Smooth muscle cell (in vitro differentiated cells): Measurements from ENCODE around the gene MAD1L1. TPM values are rescaled to one million over a fixed set of nuclear protein-coding genes. Genes with fewer than 3 reads are reported as not detected.

Experiments
- DNase-seq: peaks from one replicate; lab custom pipeline; 2025; ENCODE audit not compliant: unreplicated experiment; lab: John Stamatoyannopoulos, UW
- H2AFZ ChIP-seq: fragments of 200-600 bp; sonication (generic); 2 replicates; pipeline ENCODE4 v1.6.0; 2016; ENCODE audit warnings: antibody characterized with exemption, low read depth, mild to moderate bottlenecking
- H3F3A ChIP-seq: fragments of 200-600 bp; sonication (generic); 2 replicates; pipeline ENCODE4 v1.6.0; 2017; ENCODE audit warnings: antibody characterized with exemption, low read depth
- H3K27ac ChIP-seq: fragments of 200-600 bp; sonication (generic); 2 replicates; pipeline ENCODE4 v1.5.1; 2016; ENCODE audit warnings: low read depth, mild to moderate bottlenecking
- H3K27me3 ChIP-seq: fragments of 200-600 bp; sonication (generic); 2 replicates; pipeline ENCODE4 v1.6.1; 2016; ENCODE audit warnings: low read depth, mild to moderate bottlenecking
- H3K36me3 ChIP-seq: fragments of 200-600 bp; sonication (generic); 2 replicates; pipeline ENCODE4 v1.5.1; 2016; ENCODE audit warnings: low read depth
- H3K4me1 ChIP-seq: fragments of 200-600 bp; sonication (generic); 2 replicates; pipeline ENCODE4 v1.5.1; 2016; ENCODE audit warnings: low read depth
- H3K4me2 ChIP-seq: fragments of 200-600 bp; sonication (generic); 2 replicates; pipeline ENCODE4 v1.6.0; 2016; ENCODE audit warnings: mild to moderate bottlenecking
- H3K4me3 ChIP-seq: fragments of 200-600 bp; sonication (generic); 2 replicates; pipeline ENCODE4 v1.5.1; 2016; ENCODE audit warnings: mild to moderate bottlenecking
- H3K79me2 ChIP-seq: fragments of 200-600 bp; sonication (generic); 2 replicates; pipeline ENCODE4 v1.6.0; 2016; ENCODE audit warnings: low read depth, mild to moderate bottlenecking
- H3K9ac ChIP-seq: fragments of 200-600 bp; sonication (generic); 2 replicates; pipeline ENCODE4 v1.6.0; 2016; ENCODE audit warnings: low read depth
- H3K9me3 ChIP-seq: fragments of 200-600 bp; sonication (generic); replicated peaks from 2 replicates; pipeline ENCODE4 v1.5.1; 2016; ENCODE audit warnings: low read depth
- H4K20me1 ChIP-seq: fragments of 200-600 bp; sonication (generic); 2 replicates; pipeline ENCODE4 v1.6.0; 2016; ENCODE audit warnings: low read depth
- WGBS: methylation state at CpG from one replicate; pipeline ENCODE4 v1.1.7; 2016; ENCODE audit warnings: low lambda C conversion rate; 5-methylcytosine and 5-hydroxymethylcytosine counted together
- polyA plus RNA-seq: library from polyadenylated mRNA; unstranded; fragments of >200 nt; fragmentation: Nextera tagmentation; extraction: Ambion mirVana; gene quantifications from 2 replicates; pipeline ENCODE4 v1.2.1, GENCODE V29; 2016
- total RNA-seq: library from RNA; depleted of rRNA; stranded (reverse); fragments of >200 nt; gene quantifications from 2 replicates; pipeline ENCODE4 v1.2.3, GENCODE V29; 2014
- TF ChIP-seq, protein P1 (sequence below): fragments of 200-600 bp; sonication (generic); IDR thresholded peaks from 2 replicates; pipeline ENCODE4 v1.5.1; 2017; ENCODE audit warnings: borderline replicate concordance, mild to moderate bottlenecking, antibody characterized with exemption; ENCODE audit not compliant: insufficient read depth, poor library complexity, severe bottlenecking

The MAD1L1 gene
- total and polyA plus RNA-seq, 2 experiments from 2014 or later, result 33.4 to 60.7 TPM

DNA sequence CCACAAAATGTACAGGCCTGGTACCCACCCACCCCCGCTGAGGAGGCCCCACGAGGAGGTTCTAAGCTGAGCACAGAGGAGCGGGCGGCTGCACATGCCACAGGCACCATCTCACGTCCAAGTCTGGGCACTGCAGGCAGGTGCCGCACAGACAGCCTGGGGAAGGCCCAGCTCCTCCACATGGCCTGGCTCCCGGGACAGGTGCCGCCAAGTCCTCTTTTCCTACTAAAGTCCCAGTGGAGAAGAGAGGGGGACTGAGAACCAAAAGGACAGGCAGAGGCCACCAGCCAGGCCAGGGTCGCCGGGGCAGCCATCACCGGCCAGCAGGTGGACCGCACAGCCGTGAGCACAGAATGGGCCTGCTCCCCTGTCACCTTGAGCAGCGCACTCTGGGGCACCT, 91.1 kb downstream of the MAD1L1 start:
- Histone ChIP-seq H3K4me2 (no peak overlapping the region), H3K9me3 (no peaks in the 10 kb centered on the region), H4K20me1 (peaks cover 6% of the 10 kb centered on the region), H3K27ac (no peak overlapping the region), H3K4me3 (no peak overlapping the region), H3F3A (no peaks in the 10 kb centered on the region), H3K9ac (no peak overlapping the region), H2AFZ (no peak overlapping the region), H3K36me3 (no peaks in the 10 kb centered on the region), H3K79me2 (no peaks in the 10 kb centered on the region), H3K27me3 (no peaks in the 10 kb centered on the region), H3K4me1 (no peaks in the 10 kb centered on the region)
- TF ChIP-seq, protein P1, sequence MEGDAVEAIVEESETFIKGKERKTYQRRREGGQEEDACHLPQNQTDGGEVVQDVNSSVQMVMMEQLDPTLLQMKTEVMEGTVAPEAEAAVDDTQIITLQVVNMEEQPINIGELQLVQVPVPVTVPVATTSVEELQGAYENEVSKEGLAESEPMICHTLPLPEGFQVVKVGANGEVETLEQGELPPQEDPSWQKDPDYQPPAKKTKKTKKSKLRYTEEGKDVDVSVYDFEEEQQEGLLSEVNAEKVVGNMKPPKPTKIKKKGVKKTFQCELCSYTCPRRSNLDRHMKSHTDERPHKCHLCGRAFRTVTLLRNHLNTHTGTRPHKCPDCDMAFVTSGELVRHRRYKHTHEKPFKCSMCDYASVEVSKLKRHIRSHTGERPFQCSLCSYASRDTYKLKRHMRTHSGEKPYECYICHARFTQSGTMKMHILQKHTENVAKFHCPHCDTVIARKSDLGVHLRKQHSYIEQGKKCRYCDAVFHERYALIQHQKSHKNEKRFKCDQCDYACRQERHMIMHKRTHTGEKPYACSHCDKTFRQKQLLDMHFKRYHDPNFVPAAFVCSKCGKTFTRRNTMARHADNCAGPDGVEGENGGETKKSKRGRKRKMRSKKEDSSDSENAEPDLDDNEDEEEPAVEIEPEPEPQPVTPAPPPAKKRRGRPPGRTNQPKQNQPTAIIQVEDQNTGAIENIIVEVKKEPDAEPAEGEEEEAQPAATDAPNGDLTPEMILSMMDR, result no peak
- 89% methylated on average over 13 of the region's 14 CpGs for WGBS
- DNase-seq, result no peak

DNA sequence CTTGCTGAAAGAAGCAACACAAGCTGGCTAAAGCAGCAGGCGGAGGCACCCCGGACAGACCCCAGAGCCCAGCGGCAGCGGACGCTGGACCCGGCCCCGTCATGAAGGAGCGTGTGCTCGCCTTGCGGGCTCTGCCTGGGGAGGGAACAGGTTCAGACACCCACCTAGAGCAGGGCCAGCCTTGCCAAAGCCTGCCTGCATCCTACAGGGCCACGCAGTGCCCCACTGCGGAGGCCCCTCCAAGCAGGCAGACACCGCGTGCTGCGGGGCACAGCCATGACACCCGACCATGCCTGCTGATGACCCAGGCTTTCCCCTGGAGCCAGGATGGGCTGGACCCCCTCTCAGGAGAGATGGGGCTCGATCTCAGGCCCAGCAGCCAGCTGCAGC, 91.7 kb downstream of the MAD1L1 start:
- TF ChIP-seq, protein P1, result no peak
- DNase-seq, result no peak
- H3K9me3 ChIP-seq, result no peaks in the 10 kb centered on the region
- no peak overlapping the region for H2AFZ ChIP-seq
- no peak overlapping the region for H3K4me3 ChIP-seq
- 89% methylated on average over 17 of the region's 17 CpGs for whole genome bisulfite sequencing
- no peak overlapping the region for H3K9ac ChIP-seq
- no peak overlapping the region for H3K27ac ChIP-seq
- no peaks in the 10 kb centered on the region for H3K4me1 ChIP-seq
- H4K20me1 ChIP-seq, result peaks cover 6% of the 10 kb centered on the region
- no peaks in the 10 kb centered on the region for H3F3A ChIP-seq
- no peaks in the 10 kb centered on the region for H3K36me3 ChIP-seq
- H3K27me3 ChIP-seq, result no peaks in the 10 kb centered on the region
- H3K4me2 ChIP-seq, result no peak overlapping the region
- H3K79me2 ChIP-seq, result no peaks in the 10 kb centered on the region

DNA sequence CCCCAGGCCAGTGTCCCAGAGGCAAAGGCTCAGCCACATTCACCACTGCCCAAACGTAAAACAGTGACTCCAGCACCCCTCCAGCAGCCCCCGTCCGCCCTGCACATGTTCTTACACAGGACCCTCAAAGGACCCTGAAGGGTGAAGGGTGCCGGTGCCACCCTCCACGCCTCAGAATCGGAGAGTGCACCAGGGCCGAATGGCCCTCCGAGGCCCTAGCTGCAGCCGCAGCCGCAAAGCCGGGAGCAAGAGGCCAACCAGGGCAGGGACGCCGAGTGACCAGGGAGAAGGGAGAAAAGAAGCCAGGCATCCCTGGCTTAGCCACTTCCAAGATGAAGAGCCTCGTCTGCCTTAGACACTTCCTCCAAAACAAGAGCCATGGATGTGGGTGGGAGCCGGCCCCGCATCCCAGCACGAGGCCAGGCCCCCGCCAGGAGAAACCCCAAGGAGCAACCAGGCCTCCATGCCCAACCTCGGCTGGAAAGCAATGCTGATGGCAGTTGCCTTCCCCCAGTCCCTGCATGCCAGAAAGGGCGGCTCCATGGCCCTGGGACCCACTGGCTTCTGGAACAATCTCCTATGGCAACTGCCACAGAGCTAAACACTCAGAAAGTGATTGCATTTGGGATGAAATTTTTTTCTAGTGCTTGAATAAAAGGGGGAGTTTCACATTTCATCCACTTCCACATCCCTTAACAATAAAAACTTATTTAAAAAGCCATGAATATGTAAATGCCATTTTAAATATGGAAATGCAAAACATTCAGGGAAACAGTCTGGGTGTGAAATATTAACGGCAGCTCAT, 92.3 kb downstream of the MAD1L1 start:
- Histone ChIP-seq H3K79me2 (no peaks in the 10 kb centered on the region), H3K27me3 (no peaks in the 10 kb centered on the region), H3K4me2 (no peak overlapping the region), H3K27ac (no peak overlapping the region), H4K20me1 (peaks cover 6% of the 10 kb centered on the region), H3K4me3 (no peak overlapping the region), H3K9ac (no peak overlapping the region), H3K36me3 (no peaks in the 10 kb centered on the region), H3K4me1 (no peaks in the 10 kb centered on the region), H3F3A (no peaks in the 10 kb centered on the region), H3K9me3 (no peaks in the 10 kb centered on the region), H2AFZ (no peak overlapping the region)
- DNase-seq, result no peak
- 97% methylated on average over 21 of the region's 21 CpGs for WGBS
- TF ChIP-seq, protein P1, result no peak
